Caco-2 (cell line): ENCODE data around the gene ARRDC1. TPM values are rescaled to one million over a fixed set of nuclear protein-coding genes. Genes with fewer than 3 reads are reported as not detected.
A peak's percentile ranks its signal among the peaks of the same experiment; 100 is the strongest.

ENCODE experiments used
- BruUV-seq: library from RNA; stranded (reverse); fragments of 400-500 nt; replicated peaks from 2 replicates; lab custom pipeline; 2021; lab: Mats Ljungman, UMichigan
- CTCF ChIA-PET: fragments of 300-600 bp; sonication (Branson Sonifier 250); formaldehyde crosslinking; loops from one replicate; lab custom pipeline; 2022; ENCODE audit warnings: antibody characterized with exemption; lab: Charles Lee
- POLR2A ChIA-PET: fragments of 300-600 bp; sonication (Branson Sonifier 250); formaldehyde crosslinking; loops from one replicate; lab custom pipeline; 2022; ENCODE audit warnings: antibody characterized with exemption; lab: Charles Lee
- DNase-seq, 2 experiments: peaks; one replicate each; pipeline versions ENCODE4 v3.0.0 to v3.0.0-alpha.2; 2020 to 2022
- H3K27me3 ChIP-seq: replicated peaks from 2 replicates; pipeline ENCODE4 v1.6.0; 2011; ENCODE audit warnings: low read length; ENCODE audit not compliant: control insufficient read depth, insufficient read depth
- H3K36me3 ChIP-seq: 2 replicates; pipeline ENCODE4 v1.5.1; 2011; ENCODE audit warnings: low read length; ENCODE audit not compliant: control insufficient read depth, insufficient read depth
- H3K4me1 ChIP-seq: fragments of 250-450 bp; sonication (Bioruptor Pico); 2 replicates; pipeline ENCODE4 v1.5.1; 2020; ENCODE audit warnings: mild to moderate bottlenecking
- H3K4me3 ChIP-seq: 2 replicates; pipeline ENCODE4 v1.5.1; 2011; ENCODE audit warnings: low read depth, mild to moderate bottlenecking, control low read depth, low read length
- H3K9me3 ChIP-seq: fragments of 250-450 bp; sonication (Bioruptor Pico); 2 replicates; pipeline ENCODE4 v1.5.1; 2020; ENCODE audit warnings: mild to moderate bottlenecking, moderate library complexity
- H3K27ac Mint-ChIP-seq: one replicate; pipeline ENCODE4 v1.8.0; 2022; ENCODE audit warnings: mixed read lengths; ENCODE audit not compliant: unreplicated experiment
- H3K27me3 Mint-ChIP-seq: one replicate; pipeline ENCODE4 v1.8.0; 2022; ENCODE audit warnings: mixed read lengths; ENCODE audit not compliant: insufficient read depth, unreplicated experiment
- H3K36me3 Mint-ChIP-seq: one replicate; pipeline ENCODE4 v1.8.0; 2022; ENCODE audit warnings: mild to moderate bottlenecking, mixed read lengths; ENCODE audit not compliant: insufficient read depth, unreplicated experiment
- H3K4me1 Mint-ChIP-seq: one replicate; pipeline ENCODE4 v1.8.0; 2022; ENCODE audit warnings: low read depth, mixed read lengths; ENCODE audit not compliant: unreplicated experiment
- H3K4me3 Mint-ChIP-seq: one replicate; pipeline ENCODE4 v1.8.0; 2022; ENCODE audit warnings: mild to moderate bottlenecking, moderate library complexity, mixed read lengths; ENCODE audit not compliant: unreplicated experiment
- H3K9me3 Mint-ChIP-seq: one replicate; pipeline ENCODE4 v1.8.0; 2022; ENCODE audit warnings: mixed read lengths; ENCODE audit not compliant: unreplicated experiment
- intact Hi-C: fragments of 100-400 bp; cut with micrococcal nuclease; formaldehyde crosslinking; loops from one replicate; pipeline ENCODE4 v1.10.0; 2022; ENCODE audit not compliant: unreplicated experiment
- total RNA-seq: library from RNA; stranded (reverse); gene quantifications from 2 replicates; pipeline ENCODE4 v1.2.3, GENCODE V29; 2022
- TF ChIP-seq, protein P1 (sequence below), 2 experiments: fragments of 200-600 bp in 1 of 2; IDR thresholded peaks; 1 replicate in 1 of 2; 2 replicates in 1 of 2; pipeline versions ENCODE4 v1.5.1 to v1.8.0; 2011 to 2022; ENCODE audit warnings: antibody characterized with exemption in 1 of 2, control low read depth in 1 of 2, inconsistent platforms in 1 of 2, low read depth in 1 of 2, low read length in 1 of 2, mild to moderate bottlenecking in 1 of 2, moderate library complexity in 1 of 2; ENCODE audit not compliant: insufficient read depth in 1 of 2, severe bottlenecking in 1 of 2, unreplicated experiment in 1 of 2

The ARRDC1 gene
- total RNA-seq, 1 experiment from 2014 or later = 66.6 TPM

DNA sequence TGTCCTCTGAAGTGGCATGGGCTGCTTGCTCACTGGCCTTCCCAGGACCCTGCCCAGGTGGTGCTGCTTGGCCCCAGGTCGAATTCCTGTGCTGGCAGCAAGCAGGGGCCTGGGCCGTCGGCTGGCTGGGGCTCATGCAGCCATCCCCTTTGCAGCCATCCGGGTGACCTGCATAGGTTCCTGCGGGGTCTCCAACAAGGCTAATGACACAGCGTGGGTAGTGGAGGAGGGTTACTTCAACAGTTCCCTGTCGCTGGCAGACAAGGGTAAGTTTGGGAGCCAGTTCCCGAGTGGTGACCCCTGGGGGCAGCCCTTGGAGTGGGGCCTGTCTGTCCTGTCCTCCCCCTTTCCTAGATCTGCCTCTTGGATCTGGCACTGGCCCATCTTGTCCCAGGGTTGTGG, 7.3 kb downstream of the ARRDC1 start:
- peak overlapping the region; percentile 59 for H3K4me3 Mint-ChIP-seq
- H3K4me3 ChIP-seq = no peak overlapping the region
- intact Hi-C loops = loop anchor here (2.0 kb wide), 1 partner anchor 22 kb away; the partner anchor contains the start of gene ZMYND19

DNA sequence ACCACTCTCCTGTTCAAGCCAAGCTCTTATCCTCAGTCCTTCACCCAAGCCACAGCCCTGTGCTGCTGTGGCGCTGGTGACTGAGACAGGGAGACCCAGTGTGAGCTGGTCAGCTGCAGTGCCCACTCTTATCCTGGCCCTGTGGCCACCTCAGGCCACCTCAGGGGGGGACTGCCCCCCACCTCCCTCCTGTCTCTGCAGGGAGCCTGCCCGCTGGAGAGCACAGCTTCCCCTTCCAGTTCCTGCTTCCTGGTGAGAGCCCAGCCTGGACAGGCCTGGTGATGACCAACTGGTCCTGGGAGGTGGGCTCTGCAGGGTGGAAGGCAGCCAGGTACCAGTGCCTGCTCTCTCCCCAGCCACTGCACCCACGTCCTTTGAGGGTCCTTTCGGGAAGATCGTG, 7.8 kb downstream of the ARRDC1 start:
- intact Hi-C loops = loop anchor here (2.0 kb wide), 1 partner anchor 22 kb away; the partner anchor contains the start of gene ZMYND19
- Histone ChIP-seq H3K4me1 (peaks cover 33% of the 10 kb centered on the region), H3K27me3 (no peaks in the 10 kb centered on the region), H3K36me3 (no peaks in the 10 kb centered on the region; the same call in none of the 2 replicates), H3K9me3 (no peaks in the 10 kb centered on the region), H3K4me3 (no peak overlapping the region)
- H3K4me3 Mint-ChIP-seq = peak overlapping the region; percentile 29
- peaks cover 22% of the 10 kb centered on the region for H3K4me1 Mint-ChIP-seq
- no TSS peak for BruUV-seq
- peaks cover 62% of the 10 kb centered on the region for H3K36me3 Mint-ChIP-seq
- no peaks in the 10 kb centered on the region for H3K9me3 Mint-ChIP-seq
- ChIA-PET CTCF (no interaction called here), POLR2A (no interaction called here)
- peak overlapping the region; percentile 98 for H3K27ac Mint-ChIP-seq
- no peaks in the 10 kb centered on the region for H3K27me3 Mint-ChIP-seq
- DNase-seq = no peak
- TF ChIP-seq, protein P1, sequence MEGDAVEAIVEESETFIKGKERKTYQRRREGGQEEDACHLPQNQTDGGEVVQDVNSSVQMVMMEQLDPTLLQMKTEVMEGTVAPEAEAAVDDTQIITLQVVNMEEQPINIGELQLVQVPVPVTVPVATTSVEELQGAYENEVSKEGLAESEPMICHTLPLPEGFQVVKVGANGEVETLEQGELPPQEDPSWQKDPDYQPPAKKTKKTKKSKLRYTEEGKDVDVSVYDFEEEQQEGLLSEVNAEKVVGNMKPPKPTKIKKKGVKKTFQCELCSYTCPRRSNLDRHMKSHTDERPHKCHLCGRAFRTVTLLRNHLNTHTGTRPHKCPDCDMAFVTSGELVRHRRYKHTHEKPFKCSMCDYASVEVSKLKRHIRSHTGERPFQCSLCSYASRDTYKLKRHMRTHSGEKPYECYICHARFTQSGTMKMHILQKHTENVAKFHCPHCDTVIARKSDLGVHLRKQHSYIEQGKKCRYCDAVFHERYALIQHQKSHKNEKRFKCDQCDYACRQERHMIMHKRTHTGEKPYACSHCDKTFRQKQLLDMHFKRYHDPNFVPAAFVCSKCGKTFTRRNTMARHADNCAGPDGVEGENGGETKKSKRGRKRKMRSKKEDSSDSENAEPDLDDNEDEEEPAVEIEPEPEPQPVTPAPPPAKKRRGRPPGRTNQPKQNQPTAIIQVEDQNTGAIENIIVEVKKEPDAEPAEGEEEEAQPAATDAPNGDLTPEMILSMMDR (IDR thresholded peaks at IDR 0.05; ENCODE audit: insufficient read depth in 1 of 2, low read depth in 1 of 2, low read length in 1 of 2, severe bottlenecking in 1 of 2, unreplicated experiment in 1 of 2) = no peak

More for the DNA sequence above, 7.3 kb downstream of the ARRDC1 start:
- peaks cover 22% of the 10 kb centered on the region for H3K4me1 Mint-ChIP-seq
- Histone ChIP-seq H3K27me3 (no peaks in the 10 kb centered on the region), H3K36me3 (no peaks in the 10 kb centered on the region; the same call in none of the 2 replicates), H3K4me1 (peaks cover 36% of the 10 kb centered on the region), H3K9me3 (no peaks in the 10 kb centered on the region)
- CTCF ChIA-PET = no interaction called here
- H3K9me3 Mint-ChIP-seq = no peaks in the 10 kb centered on the region
- H3K27ac Mint-ChIP-seq = peak overlapping the region; percentile 98
- TF ChIP-seq, protein P1 (IDR thresholded peaks at IDR 0.05; ENCODE audit: insufficient read depth in 1 of 2, low read depth in 1 of 2, low read length in 1 of 2, severe bottlenecking in 1 of 2, unreplicated experiment in 1 of 2) = no peak
- POLR2A ChIA-PET = interaction anchor here (0.6 to 1.0 kb wide), 2 partner anchors 16 to 39 kb away, joined by 3 read pairs; no protein-coding TSS in a partner anchor
- BruUV-seq = TSS peak; percentile 13
- peaks cover 57% of the 10 kb centered on the region for H3K36me3 Mint-ChIP-seq
- H3K27me3 Mint-ChIP-seq = no peaks in the 10 kb centered on the region
- no peak for DNase-seq

DNA sequence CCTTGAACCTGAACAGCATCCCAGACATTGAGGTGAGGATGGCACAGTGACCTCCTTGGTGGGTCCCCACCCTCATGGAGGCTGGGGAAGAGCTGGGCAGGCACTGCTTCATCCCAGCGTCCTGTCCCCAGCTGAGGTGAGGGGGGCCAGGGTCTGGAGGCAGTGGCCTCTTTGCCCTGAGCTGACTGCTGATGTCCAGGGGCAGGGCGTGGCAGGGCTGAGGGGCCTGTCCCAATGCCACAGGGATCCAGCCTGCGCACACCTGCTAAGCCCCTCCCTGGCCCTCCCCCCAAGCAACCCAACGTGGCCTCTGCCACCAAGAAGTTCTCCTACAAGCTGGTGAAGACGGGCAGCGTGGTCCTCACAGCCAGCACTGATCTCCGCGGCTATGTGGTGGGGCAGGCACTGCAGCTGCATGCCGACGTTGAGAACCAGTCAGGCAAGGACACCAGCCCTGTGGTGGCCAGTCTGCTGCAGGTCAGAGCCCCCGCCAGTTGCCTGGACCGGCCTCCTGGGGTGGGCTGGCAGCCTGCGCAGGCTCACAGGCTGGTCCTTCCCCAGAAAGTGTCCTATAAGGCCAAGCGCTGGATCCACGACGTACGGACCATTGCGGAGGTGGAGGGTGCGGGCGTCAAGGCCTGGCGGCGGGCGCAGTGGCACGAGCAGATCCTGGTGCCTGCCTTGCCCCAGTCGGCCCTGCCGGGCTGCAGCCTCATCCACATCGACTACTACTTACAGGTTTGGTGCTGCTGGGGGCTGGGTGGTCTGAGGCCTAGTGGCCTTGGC, 8.4 kb downstream of the ARRDC1 start:
- H3K9me3 ChIP-seq = no peaks in the 10 kb centered on the region
- intact Hi-C loops = loop anchor here (2.0 kb wide), 1 partner anchor 23 kb away; the partner anchor contains the start of gene ZMYND19
- peaks cover 33% of the 10 kb centered on the region for H3K4me1 ChIP-seq
- no peak for DNase-seq
- TF ChIP-seq, protein P1 (IDR thresholded peaks at IDR 0.05; ENCODE audit: insufficient read depth in 1 of 2, low read depth in 1 of 2, low read length in 1 of 2, severe bottlenecking in 1 of 2, unreplicated experiment in 1 of 2) = no peak
- POLR2A ChIA-PET = no interaction called here
- Mint-ChIP-seq H3K36me3 (peaks cover 69% of the 10 kb centered on the region), H3K9me3 (no peaks in the 10 kb centered on the region), H3K4me1 (peaks cover 22% of the 10 kb centered on the region), H3K27me3 (no peaks in the 10 kb centered on the region), H3K4me3 (no peak overlapping the region), H3K27ac (peak overlapping the region; percentile 98)
- BruUV-seq = no TSS peak
- CTCF ChIA-PET = no interaction called here
- no peak overlapping the region for H3K4me3 ChIP-seq
- no peaks in the 10 kb centered on the region for H3K27me3 ChIP-seq
- no peaks in the 10 kb centered on the region; the same call in none of the 2 replicates for H3K36me3 ChIP-seq
